ENCODE data around the gene DUSP5. TPM values are rescaled to one million over a fixed set of nuclear protein-coding genes. Genes with fewer than 3 reads are reported as not detected.

Gene DUSP5
- total and polyA plus RNA-seq, 2 of the 8 experiments (the other 6 are each of a cell fraction or from before 2014, with no cell fraction given), result 13.6 to 30.3 TPM

- Histone ChIP-seq H2AFZ (ENCODE audit: low read length) (no peak overlapping the region), H4K8ac (ENCODE audit: extremely low read depth, insufficient read depth, low read length) (no peak overlapping the region), H2AK5ac (ENCODE audit: low read depth, low read length) (no peak overlapping the region), H3K4me1 (replicated peaks in 1 of 4; ENCODE audit: control insufficient read depth in 3 of 4, insufficient read depth in 4 of 4, low read length in 3 of 4) (peaks cover 5 to 22% (median 10%) of the 10 kb centered on the region in 4 experiments), H3K4me3 (ENCODE audit: extremely low read depth in 1 of 4, insufficient read depth in 2 of 4, low read depth in 3 of 4, low read length in 4 of 4) (no peak overlapping the region), H3K56ac (replicated peaks; ENCODE audit: insufficient read length, low read depth, low read length) (no peak overlapping the region), H3K79me2 (ENCODE audit: control insufficient read depth in 1 of 2, insufficient read depth in 2 of 2, low read length in 2 of 2) (peaks cover 5 to 61% of the 10 kb centered on the region in 2 experiments), H3K27ac (ENCODE audit: low read depth, low read length) (no peak overlapping the region), H2BK12ac (ENCODE audit: low read depth, low read length) (no peak overlapping the region), H4K20me1 (replicated peaks in 1 of 2; ENCODE audit: control insufficient read depth in 1 of 2, insufficient read depth in 2 of 2, low read length in 2 of 2) (peaks cover 2 to 6% of the 10 kb centered on the region in 2 experiments), H3K23me2 (ENCODE audit: low read depth, low read length) (no peaks in the 10 kb centered on the region; the same call in 1 of the 2 replicates), H3K18ac (ENCODE audit: extremely low read depth, low read length) (no peak overlapping the region), H2BK5ac (ENCODE audit: low read depth, low read length) (no peak overlapping the region), H4K5ac (ENCODE audit: insufficient read length, low read depth, low read length) (no peak overlapping the region), H3K9me3 (ENCODE audit: insufficient read depth in 2 of 2, low read depth in 1 of 2, low read length in 1 of 2) (no peaks in the 10 kb centered on the region), H3K14ac (ENCODE audit: insufficient read length) (no peak overlapping the region), H3K9ac (replicated peaks in 1 of 4; ENCODE audit: extremely low read depth in 1 of 4, low read depth in 3 of 4, low read length in 3 of 4) (no peak overlapping the region), H3K79me1 (ENCODE audit: low read depth, low read length) (peaks cover 10% of the 10 kb centered on the region), H3K23ac (ENCODE audit: insufficient read length) (no peak overlapping the region), H4K91ac (replicated peaks; ENCODE audit: insufficient read length, low read length) (no peak overlapping the region), H2BK20ac (ENCODE audit: low read length) (no peak overlapping the region), H2BK120ac (replicated peaks; ENCODE audit: low read depth, low read length) (no peak overlapping the region), H3K36me3 (ENCODE audit: control insufficient read depth in 2 of 4, insufficient read depth in 4 of 4, low read length in 3 of 4) (peaks cover 3 to 18% (median 9%) of the 10 kb centered on the region in 4 experiments; a peak in 6 of 8 replicates), H3K4me2 (ENCODE audit: insufficient read depth in 1 of 2, low read depth in 2 of 2, low read length in 2 of 2) (no peak overlapping the region), H2BK15ac (ENCODE audit: low read length) (no peak overlapping the region), H3K27me3 (replicated peaks in 1 of 4; ENCODE audit: control insufficient read depth in 3 of 4, extremely low read depth in 1 of 4, insufficient read depth in 3 of 4, low read length in 3 of 4) (peaks cover 0 to 9% (median 1%) of the 10 kb centered on the region in 4 experiments; a peak in 5 of 7 replicates), H3K4ac (replicated peaks; ENCODE audit: insufficient read length, low read depth, low read length) (no peak overlapping the region)
- ChIA-PET POLR2A (ENCODE audit: partially characterized antibody) (no interaction called here), CTCF (ENCODE audit: partially characterized antibody) (interaction anchor here (0.7 to 6.1 kb wide), 9 partner anchors 12 to 225 kb away, joined by 3 to 31 read pairs (median 3); no protein-coding TSS in a partner anchor)
- FAIRE-seq, result no peak
- WGBS, 2 experiments (ENCODE audit: extremely low coverage in 1 of 2, insufficient coverage in 1 of 2, insufficient read length in 1 of 2, insufficient replicate concordance in 2 of 2, low coverage in 1 of 2, low lambda C conversion rate in 2 of 2, missing lambda C conversion rate in 1 of 2), result 82% methylated on average over 4 of the region's 4 CpGs; no CpG with 5 or more reads in 1 of the 2 experiments
- DNase-seq (ENCODE audit: low read depth in 1 of 2, low spot score in 2 of 2), result no peak
- TF ChIP-seq SP2 (IDR thresholded peaks at IDR 0.05; ENCODE audit: low read length) (no peak), SIRT6 (IDR thresholded peaks at IDR 0.05; ENCODE audit: low read length) (no peak), POLR2AphosphoS5 (IDR thresholded peaks at IDR 0.05; ENCODE audit: low read depth, low read length) (no peak), NANOG (IDR thresholded peaks at IDR 0.05; ENCODE audit: insufficient read depth, low read depth, low read length, poor library complexity, severe bottlenecking) (no peak), KDM1A (IDR thresholded peaks at IDR 0.05; ENCODE audit: borderline replicate concordance, low read length) (no peak), USF2 (IDR thresholded peaks at IDR 0.05; ENCODE audit: low read length) (no peak), TEAD4 (IDR thresholded peaks at IDR 0.05; ENCODE audit: low read depth, low read length) (no peak), JUND (IDR thresholded peaks at IDR 0.05; ENCODE audit: low read length) (no peak), FOSL1 (IDR thresholded peaks at IDR 0.05; ENCODE audit: insufficient read depth, low read depth, low read length) (no peak), SRF (IDR thresholded peaks at IDR 0.05; ENCODE audit: low read depth, low read length) (no peak), TBP (IDR thresholded peaks at IDR 0.05; ENCODE audit: low read depth, low read length) (no peak), BRCA1 (IDR thresholded peaks at IDR 0.05; ENCODE audit: low read depth, low read length) (no peak), POLR2A (IDR thresholded peaks at IDR 0.05; ENCODE audit: control extremely low read depth in 1 of 2, low read depth in 2 of 2, low read length in 2 of 2) (no peak; a peak in 1 of 3 replicates), SUZ12 (IDR thresholded peaks at IDR 0.05; ENCODE audit: low read length) (no peak)
Observed at GRCh38 chr10:110504111-110504735, 6.5 kb downstream of the DUSP5 start.
